Natural killer cell (primary cell): ENCODE measurements around the gene SEMA6A. TPM values are rescaled to one million over a fixed set of nuclear protein-coding genes. Genes with fewer than 3 reads are reported as not detected.

ENCODE experiments used
- ATAC-seq, 3 donors: fragments of 150-1000 bp in 2 of 3; fragments of 200-7000 bp in 1 of 3; cut with Tn5 transposase; 1 replicate in 1 of 3; 2 replicates in 2 of 3; pipeline ENCODE4 v1.10.0; 2021; ENCODE audit warnings: mild to moderate bottlenecking in 2 of 3, moderate library complexity in 2 of 3
- DNase-seq, 2 donors: peaks; one replicate each; pipeline versions ENCODE4 v3.0.0 to v3.0.0-alpha.2; 2013 to 2021; ENCODE audit warnings: mixed read lengths in 1 of 2
- H3K27ac ChIP-seq: one replicate; pipeline ENCODE4 v1.5.1; 2013; ENCODE audit warnings: mild to moderate bottlenecking, low read length
- H3K27me3 ChIP-seq: one replicate; pipeline ENCODE4 v1.6.1; 2013; ENCODE audit warnings: low read length; ENCODE audit not compliant: control insufficient read depth, insufficient read depth
- H3K36me3 ChIP-seq: one replicate; pipeline ENCODE4 v1.6.1; 2013; ENCODE audit warnings: low read length; ENCODE audit not compliant: control insufficient read depth, insufficient read depth
- H3K4me1 ChIP-seq: one replicate; pipeline ENCODE4 v1.6.1; 2013; ENCODE audit warnings: low read length; ENCODE audit not compliant: control insufficient read depth, insufficient read depth
- H3K4me3 ChIP-seq: one replicate; pipeline ENCODE4 v1.5.1; 2013; ENCODE audit warnings: low read length
- H3K9me3 ChIP-seq: one replicate; pipeline ENCODE4 v1.6.1; 2013; ENCODE audit warnings: low read length; ENCODE audit not compliant: control insufficient read depth, insufficient read depth
- H3K27ac Mint-ChIP-seq, 2 donors: one replicate each; pipeline ENCODE4 v1.8.0; 2022; ENCODE audit warnings: mild to moderate bottlenecking in 2 of 2, mixed read lengths in 2 of 2, moderate library complexity in 1 of 2
- H3K27me3 Mint-ChIP-seq, 2 donors: one replicate each; pipeline ENCODE4 v1.8.0; 2022; ENCODE audit warnings: low read depth in 2 of 2, mixed read lengths in 2 of 2
- H3K36me3 Mint-ChIP-seq: one replicate; pipeline ENCODE4 v1.8.0; 2022; ENCODE audit warnings: mixed read lengths
- H3K4me1 Mint-ChIP-seq, 2 donors: one replicate each; pipeline ENCODE4 v1.8.0; 2022; ENCODE audit warnings: mixed read lengths in 2 of 2
- H3K4me3 Mint-ChIP-seq: one replicate; pipeline ENCODE4 v1.8.0; 2022; ENCODE audit warnings: mild to moderate bottlenecking, moderate library complexity, mixed read lengths
- H3K9me3 Mint-ChIP-seq, 2 donors: one replicate each; pipeline ENCODE4 v1.8.0; 2022; ENCODE audit warnings: mixed read lengths in 2 of 2
- WGBS: methylation state at CpG from one replicate; pipeline ENCODE4 v1.1.7; 2013; ENCODE audit warnings: missing lambda C conversion rate; ENCODE audit not compliant: insufficient coverage; 5-methylcytosine and 5-hydroxymethylcytosine counted together
- intact Hi-C: fragments of 100-400 bp; cut with micrococcal nuclease; formaldehyde crosslinking; loops from one replicate; pipeline ENCODE4 v1.14.2; 2022
- total RNA-seq, 4 donors: library from RNA; stranded (reverse); fragments of 120-200 nt in 1 of 4; gene quantifications; one replicate each; pipeline versions ENCODE4 v1.2.3 to v1.2.4, GENCODE V29; 2013 to 2022
- TF ChIP-seq, protein P1 (sequence below): fragments of 200-600 bp; IDR thresholded peaks from one replicate; pipeline ENCODE4 v1.8.0; 2022; ENCODE audit warnings: antibody characterized with exemption

SEMA6A gene
- total RNA-seq, 3 donors from 2014 or later (not counting 1 experiment from before 2014, with no cell fraction given) = not detected

DNA sequence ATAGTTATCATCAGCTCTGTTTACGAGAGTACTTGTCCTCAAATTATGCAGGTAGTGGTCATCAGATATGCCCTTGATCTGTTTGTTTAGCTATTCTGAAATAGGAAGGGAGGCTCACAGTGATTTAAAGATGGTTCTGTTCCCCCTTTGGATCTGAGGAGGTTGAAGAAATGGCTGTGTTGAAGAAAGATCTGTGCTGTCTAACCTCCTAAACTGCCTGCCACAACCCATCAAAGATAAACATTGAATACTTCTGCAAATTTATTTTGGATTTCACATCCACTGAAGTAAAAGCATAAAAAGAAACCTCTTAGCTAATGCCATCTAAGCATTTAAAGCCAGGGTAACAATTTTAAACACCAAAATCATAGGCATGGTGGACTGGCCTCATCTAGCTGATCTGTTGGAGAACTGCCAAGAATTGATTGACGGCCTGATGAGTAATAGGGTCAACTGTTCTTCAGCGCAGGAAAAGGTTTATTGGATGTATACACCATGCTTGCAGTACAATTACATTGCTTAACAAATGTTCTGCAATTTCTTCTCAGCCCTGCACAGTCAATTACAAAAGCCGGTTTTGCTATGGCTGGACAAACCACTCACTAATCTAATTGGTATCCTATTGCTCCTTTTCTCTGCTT, 97.6 kb downstream of the SEMA6A start:
- Histone ChIP-seq H3K27me3 (no peaks in the 10 kb centered on the region), H3K36me3 (no peaks in the 10 kb centered on the region), H3K4me1 (no peaks in the 10 kb centered on the region), H3K9me3 (peaks cover 2% of the 10 kb centered on the region), H3K4me3 (no peak overlapping the region), H3K27ac (no peak overlapping the region)
- intact Hi-C loops = no loop called here
- 97% methylated on average over 4 of the region's 4 CpGs for WGBS
- ATAC-seq = no peak
- Mint-ChIP-seq H3K27me3 (no peaks in the 10 kb centered on the region), H3K9me3 (peaks cover 3 to 7% of the 10 kb centered on the region in 2 donors), H3K4me1 (peaks cover 0 to 4% of the 10 kb centered on the region in 2 donors), H3K36me3 (peaks cover 18% of the 10 kb centered on the region), H3K4me3 (no peak overlapping the region), H3K27ac (no peak overlapping the region)
- TF ChIP-seq, protein P1, sequence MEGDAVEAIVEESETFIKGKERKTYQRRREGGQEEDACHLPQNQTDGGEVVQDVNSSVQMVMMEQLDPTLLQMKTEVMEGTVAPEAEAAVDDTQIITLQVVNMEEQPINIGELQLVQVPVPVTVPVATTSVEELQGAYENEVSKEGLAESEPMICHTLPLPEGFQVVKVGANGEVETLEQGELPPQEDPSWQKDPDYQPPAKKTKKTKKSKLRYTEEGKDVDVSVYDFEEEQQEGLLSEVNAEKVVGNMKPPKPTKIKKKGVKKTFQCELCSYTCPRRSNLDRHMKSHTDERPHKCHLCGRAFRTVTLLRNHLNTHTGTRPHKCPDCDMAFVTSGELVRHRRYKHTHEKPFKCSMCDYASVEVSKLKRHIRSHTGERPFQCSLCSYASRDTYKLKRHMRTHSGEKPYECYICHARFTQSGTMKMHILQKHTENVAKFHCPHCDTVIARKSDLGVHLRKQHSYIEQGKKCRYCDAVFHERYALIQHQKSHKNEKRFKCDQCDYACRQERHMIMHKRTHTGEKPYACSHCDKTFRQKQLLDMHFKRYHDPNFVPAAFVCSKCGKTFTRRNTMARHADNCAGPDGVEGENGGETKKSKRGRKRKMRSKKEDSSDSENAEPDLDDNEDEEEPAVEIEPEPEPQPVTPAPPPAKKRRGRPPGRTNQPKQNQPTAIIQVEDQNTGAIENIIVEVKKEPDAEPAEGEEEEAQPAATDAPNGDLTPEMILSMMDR = no peak
- DNase-seq = no peak

DNA sequence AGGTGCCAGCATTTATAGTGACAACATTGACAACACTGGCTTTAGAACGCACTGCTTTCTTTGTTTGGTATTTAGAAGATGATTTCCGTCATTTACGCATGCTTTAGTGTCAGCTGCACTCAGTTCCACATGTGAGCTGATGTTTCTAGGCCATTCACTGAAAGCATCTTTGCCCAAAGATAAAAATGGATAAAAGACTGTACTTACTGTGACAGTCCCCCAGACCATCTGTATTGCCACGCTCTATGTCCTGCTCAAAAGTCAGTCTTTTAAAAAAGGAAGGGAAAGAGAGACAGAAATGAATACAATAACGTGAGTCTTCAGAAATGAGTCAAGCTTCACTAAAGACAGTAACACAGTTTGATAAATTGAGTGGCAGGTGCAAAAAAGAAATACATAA, 99.3 kb downstream of the SEMA6A start:
- Mint-ChIP-seq H3K9me3 (peaks cover 3 to 7% of the 10 kb centered on the region in 2 donors), H3K4me3 (no peak overlapping the region), H3K27me3 (no peaks in the 10 kb centered on the region), H3K36me3 (peaks cover 18% of the 10 kb centered on the region), H3K4me1 (peaks cover 0 to 4% of the 10 kb centered on the region in 2 donors), H3K27ac (no peak overlapping the region)
- Histone ChIP-seq H3K9me3 (peaks cover 2% of the 10 kb centered on the region), H3K4me1 (no peaks in the 10 kb centered on the region), H3K27ac (no peak overlapping the region), H3K4me3 (no peak overlapping the region), H3K27me3 (no peaks in the 10 kb centered on the region), H3K36me3 (no peaks in the 10 kb centered on the region)
- TF ChIP-seq, protein P1 = no peak
- DNase-seq (no peak), ATAC-seq (no peak)
- intact Hi-C loops = no loop called here
- 86% methylated on average over 4 of the region's 5 CpGs for WGBS

DNA sequence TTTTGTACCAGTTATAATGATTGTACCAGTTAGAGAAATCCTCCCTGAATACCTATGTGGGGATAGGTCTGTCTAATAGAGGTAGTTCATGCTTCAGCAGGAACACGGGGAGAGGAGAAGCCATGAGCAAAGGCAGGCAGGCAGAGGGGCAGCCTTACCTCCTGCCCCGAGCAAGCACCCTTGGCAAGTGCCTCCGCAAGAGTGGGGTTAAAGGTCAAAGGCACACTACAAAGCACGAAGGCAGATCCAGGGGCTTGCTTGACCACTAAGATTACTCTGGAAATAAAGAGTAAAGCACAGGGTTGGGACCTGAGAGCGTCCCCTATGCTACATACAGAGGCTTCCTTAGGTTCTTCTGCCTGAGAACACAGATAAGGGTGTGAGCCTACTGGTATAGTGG, 100.9 kb downstream of the SEMA6A start:
- no peak overlapping the region for H3K4me3 ChIP-seq
- H3K9me3 Mint-ChIP-seq = peaks cover 3 to 7% of the 10 kb centered on the region in 2 donors
- no peaks in the 10 kb centered on the region for H3K36me3 ChIP-seq

More for the DNA sequence above, 100.9 kb downstream of the SEMA6A start:
- Mint-ChIP-seq H3K4me1 (peaks cover 0 to 4% of the 10 kb centered on the region in 2 donors), H3K27me3 (no peaks in the 10 kb centered on the region), H3K4me3 (no peak overlapping the region), H3K36me3 (peaks cover 18% of the 10 kb centered on the region), H3K27ac (no peak overlapping the region)
- TF ChIP-seq, protein P1 = no peak
- no peaks in the 10 kb centered on the region for H3K4me1 ChIP-seq
- intact Hi-C loops = no loop called here
- peaks cover 2% of the 10 kb centered on the region for H3K9me3 ChIP-seq
- no peak overlapping the region for H3K27ac ChIP-seq
- ATAC-seq = no peak
- no peaks in the 10 kb centered on the region for H3K27me3 ChIP-seq
- no peak for DNase-seq
- WGBS = 88% methylated on average over 5 of the region's 5 CpGs
